Activated naive CD8-positive, alpha-beta T cell treated with anti-CD3 and anti-CD28 coated beads for 36 hours (primary cell): ENCODE results near the gene SLC34A1. TPM values are rescaled to one million over a fixed set of nuclear protein-coding genes. Genes with fewer than 3 reads are reported as not detected.

Experiments used
- DNase-seq: peaks from one replicate; pipeline ENCODE4 v3.0.0; 2021
- H3K27ac Mint-ChIP-seq: one replicate; pipeline ENCODE4 v1.8.0; 2022; ENCODE audit warnings: mild to moderate bottlenecking, moderate library complexity, mixed read lengths
- H3K27me3 Mint-ChIP-seq: one replicate; pipeline ENCODE4 v1.8.0; 2022; ENCODE audit warnings: mild to moderate bottlenecking, mixed read lengths
- H3K36me3 Mint-ChIP-seq: one replicate; pipeline ENCODE4 v1.8.0; 2021; ENCODE audit warnings: mild to moderate bottlenecking, mixed read lengths
- H3K4me1 Mint-ChIP-seq: one replicate; pipeline ENCODE4 v1.8.0; 2021; ENCODE audit warnings: mixed read lengths
- H3K4me3 Mint-ChIP-seq: one replicate; pipeline ENCODE4 v1.8.0; 2022; ENCODE audit warnings: mild to moderate bottlenecking, moderate library complexity, mixed read lengths
- H3K9me3 Mint-ChIP-seq: one replicate; pipeline ENCODE4 v1.8.0; 2022; ENCODE audit warnings: mixed read lengths
- total RNA-seq, 2 experiments: library from RNA; stranded (reverse); gene quantifications; one replicate each; pipeline ENCODE4 v1.2.3, GENCODE V29; 2021

SLC34A1 gene
- total RNA-seq, 2 experiments from 2014 or later, result not detected

DNA sequence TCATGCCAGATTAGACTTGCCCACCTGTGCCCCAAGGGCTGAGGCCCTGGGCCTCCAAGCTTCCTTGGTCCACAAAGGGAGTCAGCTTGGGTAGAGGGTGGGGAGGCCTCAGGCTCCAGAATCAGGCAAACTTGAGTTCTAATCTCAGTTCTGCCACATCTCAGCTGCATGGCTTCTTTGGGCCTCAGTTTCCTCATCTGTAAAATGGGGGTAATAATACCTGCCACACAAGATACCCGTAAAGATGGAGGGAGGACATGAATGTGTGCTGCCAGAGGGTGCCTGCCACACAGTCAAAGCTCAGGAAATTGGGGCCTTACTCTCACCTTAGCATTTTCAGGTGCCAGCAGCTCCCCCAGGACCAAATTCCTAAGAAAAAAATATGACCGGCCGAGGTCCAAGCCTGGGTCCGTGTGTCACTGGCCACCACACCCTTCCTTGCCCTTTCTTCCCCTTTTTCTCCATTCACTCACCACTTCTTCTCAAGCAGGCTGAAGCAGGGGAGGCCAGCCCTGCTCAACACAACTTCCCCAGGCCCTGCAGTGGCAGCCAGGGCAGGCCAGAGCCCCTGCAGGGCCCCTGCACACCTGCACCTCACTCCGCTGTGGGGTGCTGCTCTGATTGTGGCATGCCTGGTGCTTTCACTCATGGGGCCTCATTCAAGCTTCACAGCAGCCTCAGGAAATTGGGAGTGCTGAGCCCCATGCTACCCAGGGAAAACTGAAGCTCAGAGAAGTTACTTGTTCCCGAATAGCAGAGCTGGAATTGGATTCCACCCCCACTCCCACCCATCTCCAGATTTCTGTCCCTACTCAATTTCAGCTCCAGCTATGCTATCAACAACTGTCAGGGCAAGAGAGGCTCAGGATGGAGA, 22.6 kb upstream of the SLC34A1 start:
- Mint-ChIP-seq H3K27me3 (no peaks in the 10 kb centered on the region), H3K36me3 (peaks cover 6% of the 10 kb centered on the region), H3K4me1 (peaks cover 78% of the 10 kb centered on the region), H3K4me3 (peak overlapping the region; percentile 69), H3K9me3 (no peaks in the 10 kb centered on the region), H3K27ac (peak overlapping the region; percentile 83)
- peak; percentile 40 for DNase-seq

- Mint-ChIP-seq H3K4me1 (peaks cover 74% of the 10 kb centered on the region), H3K27me3 (no peaks in the 10 kb centered on the region), H3K9me3 (no peaks in the 10 kb centered on the region), H3K4me3 (peak overlapping the region; percentile 69), H3K27ac (peak overlapping the region; percentile 83), H3K36me3 (peaks cover 6% of the 10 kb centered on the region)
- no peak for DNase-seq
Observed at GRCh38 chr5:177362292-177362609, 22.0 kb upstream of the SLC34A1 start.

DNA sequence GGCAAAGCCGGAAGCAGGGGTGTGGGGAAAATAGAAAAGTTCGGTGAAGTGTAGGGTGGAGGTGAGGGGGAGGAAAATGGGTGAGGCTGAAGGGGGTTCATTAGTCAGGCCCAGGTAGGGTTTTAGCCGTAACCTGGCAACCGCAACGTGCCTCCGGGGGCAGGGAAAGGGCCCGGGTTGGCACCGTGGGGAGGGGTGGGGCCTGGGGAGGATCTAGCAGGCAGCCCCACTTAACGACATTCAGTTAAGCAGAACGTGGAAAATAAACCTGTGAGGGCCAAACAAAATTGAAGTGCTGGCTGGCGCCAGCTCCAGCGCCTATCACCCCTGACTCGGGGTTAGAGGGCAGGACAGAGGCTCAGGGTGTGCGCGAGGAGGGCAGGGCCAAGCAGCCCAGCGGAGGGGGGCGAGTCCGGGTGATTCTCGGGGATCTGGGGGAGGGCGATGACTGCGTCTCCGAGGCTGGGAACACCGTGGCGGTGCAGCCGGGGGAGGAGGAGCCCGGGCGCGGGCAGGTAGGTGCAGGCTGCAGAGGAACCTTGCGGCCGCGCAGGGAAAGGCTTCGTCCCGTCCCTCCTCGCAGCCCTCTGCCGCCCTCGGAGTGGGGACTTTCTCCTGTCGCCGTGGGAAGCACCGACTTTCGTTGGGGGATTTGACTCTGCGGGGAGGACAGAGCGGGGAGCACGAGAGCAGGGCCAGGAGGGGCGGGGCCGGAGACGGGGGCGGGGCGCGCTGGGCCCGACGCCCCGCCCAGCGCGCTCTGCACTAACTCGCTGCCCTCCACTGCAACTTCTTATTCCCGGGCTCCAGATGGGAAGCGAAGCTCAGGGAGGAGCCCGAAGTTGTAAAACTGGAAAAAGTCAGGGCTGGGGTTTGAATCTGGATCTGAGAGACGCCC, 21.4 kb upstream of the SLC34A1 start:
- DNase-seq, result peak; percentile 80
- H3K27ac Mint-ChIP-seq, result peak overlapping the region; percentile 83
- H3K36me3 Mint-ChIP-seq, result peaks cover 6% of the 10 kb centered on the region
- no peaks in the 10 kb centered on the region for H3K9me3 Mint-ChIP-seq
- peak overlapping the region; percentile 69 for H3K4me3 Mint-ChIP-seq
- no peaks in the 10 kb centered on the region for H3K27me3 Mint-ChIP-seq
- peaks cover 70% of the 10 kb centered on the region for H3K4me1 Mint-ChIP-seq

DNA sequence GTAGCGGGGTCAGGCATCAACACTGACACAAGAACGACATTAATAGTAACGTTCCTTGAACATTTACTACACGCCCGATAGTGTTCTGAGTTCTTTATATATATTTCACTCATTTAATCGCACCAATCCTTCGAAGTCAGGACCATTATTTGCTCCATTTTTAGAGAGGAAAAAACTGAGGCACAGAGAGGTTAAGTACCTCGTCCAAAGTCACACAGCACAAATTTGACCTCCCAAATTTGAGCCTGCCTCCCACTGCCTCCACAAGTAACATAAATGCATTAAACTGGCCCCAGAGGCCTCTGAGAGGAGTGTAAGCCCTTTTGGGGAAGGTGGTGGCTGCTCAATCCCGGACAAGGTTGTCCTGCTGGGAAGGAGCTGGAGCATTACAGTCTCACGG, 20.7 kb upstream of the SLC34A1 start:
- Mint-ChIP-seq H3K27me3 (no peaks in the 10 kb centered on the region), H3K36me3 (peaks cover 11% of the 10 kb centered on the region), H3K27ac (peak overlapping the region; percentile 20), H3K4me1 (peaks cover 71% of the 10 kb centered on the region), H3K9me3 (no peaks in the 10 kb centered on the region), H3K4me3 (peak overlapping the region; percentile 29)
- DNase-seq, result no peak

DNA sequence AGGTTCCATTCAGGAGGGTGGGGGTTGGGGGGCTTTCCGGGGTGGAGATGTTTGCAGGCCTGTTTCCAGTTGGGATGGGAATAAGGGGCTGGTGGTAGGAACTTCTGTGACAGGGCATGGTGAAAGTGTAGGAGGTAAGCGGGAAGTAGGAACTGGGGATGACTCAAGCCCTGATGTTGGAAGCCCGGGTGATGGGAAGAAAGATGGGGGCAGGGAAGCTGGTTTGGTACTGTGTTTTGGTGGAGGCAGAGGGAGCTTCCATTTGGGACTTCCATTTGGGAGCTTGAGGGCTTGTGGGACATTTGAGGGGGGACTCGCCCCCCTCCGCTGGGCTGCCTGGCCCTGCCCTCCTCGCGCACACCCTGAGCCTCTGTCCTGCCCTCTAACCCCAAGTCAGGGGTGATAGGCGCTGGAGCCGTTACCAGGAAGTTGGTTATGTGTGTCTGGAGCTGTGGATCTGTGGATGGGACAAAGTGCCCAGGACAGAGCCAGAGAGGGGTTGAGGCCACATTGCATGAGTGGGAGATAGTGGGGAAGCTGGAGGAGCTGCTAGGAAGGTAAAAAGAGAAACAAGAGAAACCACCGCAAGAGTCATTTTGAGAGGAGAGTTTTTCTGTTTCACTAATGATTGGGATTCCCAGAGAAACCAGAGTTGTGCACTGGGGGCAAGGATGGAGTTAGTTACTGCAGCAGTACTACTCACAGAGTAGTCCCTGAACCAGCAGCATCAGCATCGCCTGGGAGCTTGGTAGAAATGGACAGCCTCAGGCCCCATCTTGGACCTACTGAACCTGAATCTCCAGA, 19.9 kb upstream of the SLC34A1 start:
- peaks cover 71% of the 10 kb centered on the region for H3K4me1 Mint-ChIP-seq
- H3K4me3 Mint-ChIP-seq, result peak overlapping the region; percentile 67
- no peaks in the 10 kb centered on the region for H3K9me3 Mint-ChIP-seq
- no peaks in the 10 kb centered on the region for H3K27me3 Mint-ChIP-seq
- DNase-seq, result peak; percentile 46
- peaks cover 19% of the 10 kb centered on the region for H3K36me3 Mint-ChIP-seq
- peak overlapping the region; percentile 71 for H3K27ac Mint-ChIP-seq

DNA sequence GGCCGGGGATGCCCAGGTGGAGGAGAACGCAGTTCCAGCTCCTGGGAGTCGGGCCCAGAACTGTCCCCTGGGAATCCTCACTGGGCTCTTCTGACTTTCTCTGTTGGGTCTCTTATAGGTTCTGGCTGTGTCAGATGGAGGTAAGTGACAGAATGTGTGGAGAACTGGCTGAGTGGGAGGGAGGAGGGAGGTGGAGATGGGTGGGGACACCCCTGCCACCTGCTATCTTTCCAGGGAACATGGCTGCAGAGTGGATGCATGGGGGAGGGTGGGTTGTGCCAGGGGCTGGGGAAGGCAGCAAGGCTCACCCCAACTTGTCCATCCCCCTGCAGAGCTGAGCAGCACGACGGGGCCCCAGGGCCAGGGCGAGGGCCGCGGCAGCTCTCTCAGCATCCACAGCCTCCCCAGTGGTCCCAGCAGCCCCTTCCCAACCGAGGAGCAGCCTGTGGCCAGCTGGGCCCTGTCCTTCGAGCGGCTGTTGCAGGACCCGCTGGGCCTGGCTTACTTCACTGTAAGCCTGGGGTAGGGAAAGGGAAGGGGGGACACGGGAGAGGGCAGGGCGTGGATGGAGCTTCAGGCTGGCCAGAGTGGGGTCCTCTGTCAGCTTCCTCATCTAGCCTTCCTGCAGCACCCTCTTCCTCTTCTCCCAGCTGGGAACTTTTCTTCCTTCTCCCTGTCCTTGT, 18.2 kb upstream of the SLC34A1 start:
- Mint-ChIP-seq H3K4me3 (no peak overlapping the region), H3K9me3 (no peaks in the 10 kb centered on the region), H3K4me1 (peaks cover 63% of the 10 kb centered on the region), H3K36me3 (peaks cover 19% of the 10 kb centered on the region), H3K27me3 (no peaks in the 10 kb centered on the region), H3K27ac (no peak overlapping the region)
- no peak for DNase-seq

DNA sequence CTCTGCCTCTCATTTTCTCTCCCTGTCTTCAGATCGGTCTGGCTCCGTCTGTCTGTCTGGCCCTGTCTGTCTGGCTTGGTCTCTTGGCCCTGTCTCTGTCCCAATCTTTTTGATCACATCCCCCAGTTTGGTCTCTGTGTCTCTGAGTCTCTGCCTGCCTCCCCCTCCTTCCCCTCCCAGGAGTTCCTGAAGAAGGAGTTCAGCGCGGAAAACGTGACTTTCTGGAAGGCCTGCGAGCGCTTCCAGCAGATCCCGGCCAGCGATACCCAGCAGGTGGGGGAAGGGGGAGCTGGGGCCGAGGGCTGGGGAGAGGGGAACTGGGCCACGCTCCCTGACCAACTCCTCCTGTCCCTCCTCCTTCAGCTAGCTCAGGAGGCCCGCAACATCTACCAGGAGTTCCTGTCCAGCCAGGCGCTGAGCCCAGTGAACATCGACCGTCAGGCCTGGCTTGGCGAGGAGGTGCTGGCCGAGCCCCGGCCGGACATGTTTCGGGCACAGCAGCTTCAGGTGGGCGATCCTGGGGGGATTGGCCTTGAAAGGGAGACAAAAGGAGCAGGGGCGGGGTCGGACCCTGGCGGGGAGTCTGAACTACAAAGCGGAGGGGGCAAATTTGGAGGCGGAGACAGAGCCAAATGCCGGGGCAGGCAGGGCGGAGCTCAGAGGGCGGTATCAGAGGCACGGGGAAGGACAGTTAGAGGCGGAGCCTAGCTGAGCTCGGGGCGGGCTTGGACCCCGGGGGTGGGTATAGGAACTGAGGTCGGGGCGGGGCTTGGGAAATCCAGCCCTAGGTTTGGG, 17.5 kb upstream of the SLC34A1 start:
- H3K9me3 Mint-ChIP-seq, result no peaks in the 10 kb centered on the region
- peaks cover 63% of the 10 kb centered on the region for H3K4me1 Mint-ChIP-seq
- no peaks in the 10 kb centered on the region for H3K27me3 Mint-ChIP-seq
- DNase-seq, result no peak
- H3K36me3 Mint-ChIP-seq, result peaks cover 19% of the 10 kb centered on the region
- H3K27ac Mint-ChIP-seq, result no peak overlapping the region
- no peak overlapping the region for H3K4me3 Mint-ChIP-seq

GRCh38 chr5:177367323-177367848, 16.8 kb upstream of the SLC34A1 start:
- Mint-ChIP-seq H3K4me3 (no peak overlapping the region), H3K27me3 (no peaks in the 10 kb centered on the region), H3K27ac (no peak overlapping the region), H3K9me3 (no peaks in the 10 kb centered on the region), H3K4me1 (peaks cover 62% of the 10 kb centered on the region), H3K36me3 (peaks cover 18% of the 10 kb centered on the region)
- no peak for DNase-seq

DNA sequence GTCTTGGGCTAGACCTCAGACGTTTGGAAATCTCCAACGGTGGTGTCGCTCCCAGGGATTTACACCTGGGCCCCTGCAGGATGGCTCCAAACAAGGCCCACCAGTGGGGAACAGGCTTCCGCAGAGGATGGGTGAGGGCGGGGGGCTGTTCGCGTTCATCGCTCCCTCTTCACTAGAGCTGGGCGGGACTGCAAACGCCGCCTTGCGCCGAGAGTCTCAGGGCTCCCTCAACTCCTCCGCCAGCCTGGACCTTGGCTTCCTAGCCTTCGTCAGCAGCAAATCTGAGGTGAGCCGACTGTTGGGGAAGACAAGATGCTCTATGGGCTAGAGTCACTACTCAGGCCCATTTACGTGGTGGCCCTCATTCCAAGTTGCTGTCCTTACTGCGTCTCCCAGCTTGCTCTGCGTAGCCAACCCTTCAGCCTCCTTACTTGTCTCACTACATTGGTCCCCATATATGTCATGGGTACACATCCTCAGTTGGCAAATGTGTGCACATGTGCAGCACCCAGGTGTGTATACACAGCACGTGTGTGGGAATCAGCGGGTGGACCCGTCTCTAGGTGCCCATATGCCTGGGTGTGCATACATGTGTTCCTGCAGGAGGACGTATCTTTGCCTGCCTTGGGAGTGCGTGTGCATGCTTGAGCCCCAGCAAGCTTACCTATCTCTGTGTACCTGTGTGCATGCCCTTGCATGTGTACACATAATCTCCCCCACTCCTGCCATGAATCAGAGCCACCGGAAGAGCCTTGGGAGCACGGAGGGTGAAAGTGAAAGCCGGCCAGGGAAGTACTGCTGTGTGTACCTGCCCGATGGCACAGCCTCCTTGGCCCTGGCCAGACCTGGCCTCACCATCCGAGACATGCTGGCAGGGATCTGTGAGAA, 16.0 kb upstream of the SLC34A1 start:
- Mint-ChIP-seq H3K27me3 (no peaks in the 10 kb centered on the region), H3K9me3 (no peaks in the 10 kb centered on the region), H3K4me3 (no peak overlapping the region), H3K27ac (peak overlapping the region; percentile 77), H3K36me3 (peaks cover 18% of the 10 kb centered on the region), H3K4me1 (peaks cover 64% of the 10 kb centered on the region)
- DNase-seq, result no peak

DNA sequence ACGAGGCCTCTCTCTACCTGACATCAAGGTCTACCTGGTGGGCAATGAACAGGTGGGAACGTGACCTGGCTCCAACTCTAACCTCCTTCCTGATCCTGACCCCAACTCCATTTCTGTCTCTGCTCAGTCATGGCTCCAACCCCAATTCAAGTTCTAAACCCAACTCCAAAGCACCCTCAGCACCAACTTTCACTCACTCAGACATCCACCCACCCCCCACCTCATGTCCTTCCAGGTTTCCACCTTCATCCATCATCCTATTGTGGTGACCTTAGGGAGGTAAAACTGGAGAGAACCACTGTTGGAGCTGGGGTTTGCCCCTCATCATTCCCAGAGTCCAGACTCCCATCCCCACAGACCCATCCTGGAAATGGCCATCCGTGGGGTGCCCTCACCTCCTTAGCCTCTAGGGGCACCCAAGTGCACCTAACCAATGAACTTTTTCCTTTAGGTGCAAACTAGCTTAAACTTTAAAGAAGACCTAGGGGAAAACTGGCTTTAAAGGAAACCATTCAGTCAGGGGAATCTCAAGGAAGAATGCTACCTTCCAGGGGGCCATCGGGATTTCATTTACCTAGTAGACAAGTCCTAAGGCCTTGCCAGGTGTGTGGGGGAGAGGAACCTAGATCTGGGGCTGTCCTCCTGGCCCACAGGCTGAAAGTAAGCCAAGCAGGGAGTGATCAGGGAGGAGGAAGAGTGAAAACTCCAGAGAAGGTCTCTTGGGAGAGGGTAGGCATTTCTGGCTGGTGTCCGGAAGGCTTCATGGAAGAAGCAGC, 15.2 kb upstream of the SLC34A1 start:
- H3K4me1 Mint-ChIP-seq, result peaks cover 65% of the 10 kb centered on the region
- peak overlapping the region; percentile 77 for H3K27ac Mint-ChIP-seq

DNA sequence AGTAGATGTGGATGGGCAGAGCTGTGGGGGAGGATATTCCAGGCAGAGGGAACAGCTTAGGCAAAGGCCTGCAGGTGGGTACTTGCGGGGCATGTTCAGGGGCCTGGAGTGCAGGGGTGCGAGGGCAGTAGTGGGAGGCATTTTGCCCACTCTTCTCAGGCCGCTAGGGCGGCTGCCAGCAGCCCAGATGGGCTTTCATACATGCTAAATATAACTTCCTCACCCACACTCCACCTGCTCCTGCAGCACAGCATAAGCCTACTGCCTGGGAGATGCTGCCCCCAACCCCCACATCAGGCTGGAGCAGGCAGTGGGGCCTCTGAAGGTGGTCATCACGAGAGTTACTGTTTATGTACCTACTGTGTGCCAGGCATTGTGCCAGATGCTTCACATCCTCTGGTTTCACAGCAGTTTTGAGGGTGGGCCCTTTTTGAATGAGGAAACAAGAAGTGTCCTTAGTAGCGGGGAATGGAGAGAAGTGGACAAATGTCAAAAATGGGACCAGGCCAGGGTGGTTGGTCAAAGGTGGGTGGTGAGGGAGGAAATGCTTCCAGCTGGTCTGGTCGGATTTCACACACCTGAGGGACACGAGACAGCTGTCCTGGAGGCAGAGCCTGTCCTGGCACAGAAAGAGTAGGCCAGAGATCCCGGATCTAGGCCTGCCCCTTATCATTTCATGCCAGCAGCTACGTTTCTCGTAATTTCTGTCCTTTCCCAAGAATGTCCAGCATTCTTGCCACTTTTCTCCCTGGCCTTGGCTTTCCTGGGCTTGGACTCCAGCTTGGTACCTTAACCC, 14.4 kb upstream of the SLC34A1 start:
- Mint-ChIP-seq H3K4me3 (no peak overlapping the region), H3K4me1 (peaks cover 62% of the 10 kb centered on the region)

More for the DNA sequence above, 15.2 kb upstream of the SLC34A1 start:
- no peak overlapping the region for H3K4me3 Mint-ChIP-seq
- DNase-seq, result no peak
- no peaks in the 10 kb centered on the region for H3K9me3 Mint-ChIP-seq
- peaks cover 21% of the 10 kb centered on the region for H3K36me3 Mint-ChIP-seq
- H3K27me3 Mint-ChIP-seq, result no peaks in the 10 kb centered on the region

More for the DNA sequence above, 14.4 kb upstream of the SLC34A1 start:
- no peak for DNase-seq
- H3K9me3 Mint-ChIP-seq, result no peaks in the 10 kb centered on the region
- H3K27ac Mint-ChIP-seq, result peak overlapping the region; percentile 77
- H3K36me3 Mint-ChIP-seq, result peaks cover 21% of the 10 kb centered on the region
- no peaks in the 10 kb centered on the region for H3K27me3 Mint-ChIP-seq
